HCT116 (cell line): ENCODE results near the gene PPTC7. TPM values are rescaled to one million over a fixed set of nuclear protein-coding genes. Genes with fewer than 3 reads are reported as not detected.

Experiments used
- ATAC-seq: fragments of 200-7000 bp; cut with Tn5 transposase; 2 replicates; pipeline ENCODE4 v1.9.1; 2020; ENCODE audit warnings: mild to moderate bottlenecking, moderate library complexity
- BruUV-seq: library from RNA; stranded (reverse); fragments of 400-500 nt; replicated peaks from 2 replicates; lab custom pipeline; 2021; lab: Mats Ljungman, UMichigan
- CTCF ChIA-PET: fragments of 300-600 bp; sonication (Branson Sonifier 250); formaldehyde crosslinking; loops from one replicate; lab custom pipeline; 2021; ENCODE audit warnings: antibody characterized with exemption; lab: Charles Lee
- POLR2A ChIA-PET: fragments of 300-600, 350-600 bp; sonication (Branson Sonifier 250); formaldehyde crosslinking; loops from one replicate; lab custom pipeline; 2021; ENCODE audit warnings: antibody characterized with exemption; lab: Charles Lee
- RAD21 ChIA-PET, 2 experiments: fragments of 300-600 bp; sonication (Branson Sonifier 250); formaldehyde crosslinking; loops; one replicate each; lab custom pipeline; 2023; ENCODE audit warnings: low total read pairs in 2 of 2; ENCODE audit not compliant: uncharacterized antibody in 2 of 2, unreplicated experiment in 2 of 2, low non-redundant PET in 1 of 2; lab: Charles Lee
- DNase-seq: peaks from one replicate; pipeline ENCODE4 v3.0.0-alpha.2; 2010; ENCODE audit warnings: low read depth, low spot score
- H2AFZ ChIP-seq: fragments of 200-600 bp; shearing (Covaris generic), sonication (generic); 2 replicates; pipeline ENCODE4 v1.6.1; 2017; ENCODE audit warnings: low read depth, mixed run types, mixed read lengths, antibody characterized with exemption, low read length; ENCODE audit not compliant: poor library complexity, severe bottlenecking
- H3K27ac ChIP-seq: 2 replicates; pipeline ENCODE4 v1.5.1; 2012; ENCODE audit warnings: low read depth, low read length
- H3K27me3 ChIP-seq: fragments of 200-600 bp; sonication (generic); 2 replicates; pipeline ENCODE4 v1.6.1; 2016; ENCODE audit warnings: mixed run types, low read length, mixed read lengths; ENCODE audit not compliant: insufficient read depth
- H3K36me3 ChIP-seq, 2 experiments: fragments of 200-500 bp in 1 of 2; fragments of 200-600 bp in 1 of 2; sonication (Bioruptor generic) in 1 of 2; sonication (generic) in 1 of 2; 2 replicates each; pipeline versions ENCODE4 v1.5.1 to v1.6.1; 2014 to 2016; ENCODE audit warnings: low read length in 2 of 2, inconsistent platforms in 1 of 2, mixed read lengths in 1 of 2, mixed run types in 1 of 2; ENCODE audit not compliant: insufficient read depth in 2 of 2, control insufficient read depth in 1 of 2
- H3K4me1 ChIP-seq, 2 experiments: fragments of 200-600 bp in 1 of 2; sonication (generic) in 1 of 2; 2 replicates each; pipeline versions ENCODE4 v1.5.1 to v1.6.1; 2012 to 2017; ENCODE audit warnings: low read length in 2 of 2, inconsistent platforms in 1 of 2, mild to moderate bottlenecking in 1 of 2, mixed read lengths in 1 of 2, mixed run types in 1 of 2, moderate library complexity in 1 of 2; ENCODE audit not compliant: insufficient read depth in 2 of 2, control insufficient read depth in 1 of 2
- H3K4me2 ChIP-seq: fragments of 200-600 bp; sonication (generic); 2 replicates; pipeline ENCODE4 v1.6.1; 2017; ENCODE audit warnings: mixed run types, low read length, mixed read lengths
- H3K4me3 ChIP-seq, 2 experiments: fragments of 200-600 bp in 1 of 2; sonication (generic) in 1 of 2; replicated peaks in 1 of 2; 2 replicates each; pipeline ENCODE4 v1.5.1; 2011 to 2016; ENCODE audit warnings: low read length in 2 of 2, control low read depth in 1 of 2, low read depth in 1 of 2, mild to moderate bottlenecking in 1 of 2, mixed read lengths in 1 of 2, mixed run types in 1 of 2
- H3K79me2 ChIP-seq: fragments of 200-600 bp; sonication (generic); 2 replicates; pipeline ENCODE4 v1.6.1; 2017; ENCODE audit warnings: mild to moderate bottlenecking, mixed run types, low read length, moderate library complexity, mixed read lengths; ENCODE audit not compliant: insufficient read depth
- H3K9ac ChIP-seq: fragments of 200-600 bp; sonication (generic); 2 replicates; pipeline ENCODE4 v1.6.1; 2016; ENCODE audit warnings: low read length, mixed read lengths
- H3K9me2 ChIP-seq: fragments of 200-600 bp; sonication (generic), shearing (Covaris generic); 2 replicates; pipeline ENCODE4 v1.6.1; 2017; ENCODE audit warnings: mixed run types, mild to moderate bottlenecking, moderate library complexity; ENCODE audit not compliant: insufficient read depth
- H3K9me3 ChIP-seq, 2 experiments: fragments of 200-500 bp in 1 of 2; fragments of 200-600 bp in 1 of 2; sonication (Bioruptor generic) in 1 of 2; sonication (generic) in 1 of 2; 2 replicates each; pipeline ENCODE4 v1.6.1; 2014 to 2017; ENCODE audit warnings: low read length in 2 of 2, mixed read lengths in 2 of 2, inconsistent platforms in 1 of 2, low read depth in 1 of 2, mild to moderate bottlenecking in 1 of 2, mixed run types in 1 of 2, moderate library complexity in 1 of 2; ENCODE audit not compliant: control insufficient read depth in 1 of 2, insufficient read depth in 1 of 2
- H4K20me1 ChIP-seq: fragments of 200-600 bp; sonication (generic), shearing (Covaris generic); 2 replicates; pipeline ENCODE4 v1.6.1; 2017; ENCODE audit warnings: mixed run types, mild to moderate bottlenecking, moderate library complexity; ENCODE audit not compliant: insufficient read depth
- CBX3 ChIP-seq: IDR thresholded peaks from 2 replicates; pipeline ENCODE4 v1.6.1; 2012; ENCODE audit warnings: low read depth
- CEBPB ChIP-seq: IDR thresholded peaks from 2 replicates; pipeline ENCODE4 v1.6.1; 2012; ENCODE audit warnings: low read depth
- ELF1 ChIP-seq: IDR thresholded peaks from 2 replicates; pipeline ENCODE4 v1.6.1; 2012; ENCODE audit warnings: low read depth, borderline replicate concordance
- FOSL1 ChIP-seq: IDR thresholded peaks from 2 replicates; pipeline ENCODE4 v1.6.1; 2012; ENCODE audit warnings: low read depth
- JUND ChIP-seq: IDR thresholded peaks from 2 replicates; pipeline ENCODE4 v1.6.1; 2012
- POLR2A ChIP-seq: IDR thresholded peaks from 2 replicates; pipeline ENCODE4 v1.7.0; 2011; ENCODE audit warnings: borderline replicate concordance; ENCODE audit not compliant: insufficient read depth, insufficient read length; ENCODE audit errors: extremely low read depth
- REST ChIP-seq: IDR thresholded peaks from 2 replicates; pipeline ENCODE4 v1.6.1; 2012; ENCODE audit warnings: low read depth
- SIN3A ChIP-seq: IDR thresholded peaks from 2 replicates; pipeline ENCODE4 v1.6.1; 2012; ENCODE audit warnings: low read depth
- SRF ChIP-seq: IDR thresholded peaks from 2 replicates; pipeline ENCODE4 v1.6.1; 2012; ENCODE audit warnings: low read depth
- YY1 ChIP-seq: IDR thresholded peaks from 2 replicates; pipeline ENCODE4 v1.6.1; 2011; ENCODE audit warnings: low read length, low read depth, moderate library complexity, mild to moderate bottlenecking; ENCODE audit not compliant: insufficient replicate concordance; ENCODE audit errors: extremely low read depth
- ZBTB33 ChIP-seq: IDR thresholded peaks from 2 replicates; pipeline ENCODE4 v1.6.1; 2011; ENCODE audit warnings: mild to moderate bottlenecking, low read length, moderate library complexity; ENCODE audit not compliant: insufficient replicate concordance; ENCODE audit errors: extremely low read depth
- intact Hi-C: fragments of 100-400 bp; cut with micrococcal nuclease; formaldehyde crosslinking; loops from 2 replicates; pipeline ENCODE4 v1.10.0; 2022
- total RNA-seq: library from RNA; stranded (reverse); gene quantifications from one replicate; pipeline ENCODE4 v1.2.1, GENCODE V29; 2021; ENCODE audit not compliant: unreplicated experiment

Gene PPTC7
- total RNA-seq, 1 experiment from 2014 or later: 25.2 TPM

- Histone ChIP-seq H3K27me3 (no peaks in the 10 kb centered on the region), H3K9me3 (no peaks in the 10 kb centered on the region), H3K9me2 (no peaks in the 10 kb centered on the region), H3K4me3 (no peak overlapping the region), H2AFZ (no peak overlapping the region), H3K79me2 (no peaks in the 10 kb centered on the region), H3K4me2 (no peak overlapping the region), H3K4me1 (no peaks in the 10 kb centered on the region), H4K20me1 (no peaks in the 10 kb centered on the region), H3K27ac (no peak overlapping the region), H3K36me3 (no peaks in the 10 kb centered on the region; a peak in 1 of 4 replicates), H3K9ac (no peak overlapping the region)
- intact Hi-C loops: no loop called here
- ChIA-PET POLR2A (no interaction called here), RAD21 (no interaction called here), CTCF (no interaction called here)
- no peak for DNase-seq
- no peak for ATAC-seq
- TF ChIP-seq SRF (no peak), ZBTB33 (no peak), ELF1 (no peak)
- BruUV-seq: no TSS peak
These were observed 44.5 kb upstream of the PPTC7 start for GRCh38 chr12:110627500-110628195.

- no TSS peak for BruUV-seq
- H3K4me1 ChIP-seq: no peaks in the 10 kb centered on the region
- no peaks in the 10 kb centered on the region for H3K27me3 ChIP-seq
- no peak for DNase-seq
- H3K27ac ChIP-seq: no peak overlapping the region
- no peaks in the 10 kb centered on the region for H3K9me2 ChIP-seq
- no peak for ATAC-seq
- ChIA-PET CTCF (no interaction called here), RAD21 (no interaction called here), POLR2A (no interaction called here)
- TF ChIP-seq ZBTB33 (no peak), POLR2A (no peak), JUND (no peak), YY1 (no peak), CBX3 (no peak), FOSL1 (no peak), SIN3A (no peak), CEBPB (no peak), REST (no peak)
- no peak overlapping the region for H3K9ac ChIP-seq
- H3K4me3 ChIP-seq: no peak overlapping the region
- H3K79me2 ChIP-seq: no peaks in the 10 kb centered on the region
- no peak overlapping the region for H3K4me2 ChIP-seq
- intact Hi-C loops: no loop called here
- H3K36me3 ChIP-seq: no peaks in the 10 kb centered on the region
- H2AFZ ChIP-seq: no peak overlapping the region
- H3K9me3 ChIP-seq: no peaks in the 10 kb centered on the region
- H4K20me1 ChIP-seq: no peaks in the 10 kb centered on the region
These were observed 39.5 kb upstream of the PPTC7 start for GRCh38 chr12:110622582-110622981.
